Panc1 (cell line): ENCODE data around the gene MEA1. TPM values are rescaled to one million over a fixed set of nuclear protein-coding genes. Genes with fewer than 3 reads are reported as not detected.
"Not testable (repeated sequence)": the region's sequence is repeated elsewhere in the genome, so short reads cannot be mapped to it uniquely, and the experiment has no call there.

Experiments
- ATAC-seq: fragments of 200-7000 bp; cut with Tn5 transposase; 2 replicates; pipeline ENCODE4 v1.9.1; 2020; ENCODE audit warnings: mild to moderate bottlenecking, moderate library complexity
- BruUV-seq: library from RNA; stranded (reverse); fragments of 400-500 nt; replicated peaks from 2 replicates; lab custom pipeline; 2021; lab: Mats Ljungman, UMichigan
- CTCF ChIA-PET: fragments of 300-600 bp; sonication (Branson Sonifier 250); formaldehyde crosslinking; loops from one replicate; lab custom pipeline; 2022; ENCODE audit warnings: antibody characterized with exemption; lab: Charles Lee
- POLR2A ChIA-PET: fragments of 300-600 bp; sonication (Branson Sonifier 250); formaldehyde crosslinking; loops from one replicate; lab custom pipeline; 2022; ENCODE audit warnings: antibody characterized with exemption; lab: Charles Lee
- DNase-seq: peaks from one replicate; pipeline ENCODE4 v3.0.0-alpha.2; 2010; ENCODE audit warnings: low read depth, low spot score
- H3K27ac ChIP-seq: 2 replicates; pipeline ENCODE4 v1.5.1; 2011; ENCODE audit warnings: mild to moderate bottlenecking, low read length, inconsistent platforms
- H3K27me3 ChIP-seq: fragments of 200-500 bp; sonication (Bioruptor generic); 2 replicates; pipeline ENCODE4 v1.6.0; 2014; ENCODE audit warnings: low read length, inconsistent platforms; ENCODE audit not compliant: control insufficient read depth, insufficient read depth
- H3K36me3 ChIP-seq: fragments of 200-500 bp; sonication (Bioruptor generic); 2 replicates; pipeline ENCODE4 v1.5.1; 2014; ENCODE audit warnings: inconsistent platforms, mild to moderate bottlenecking, low read length, moderate library complexity; ENCODE audit not compliant: control insufficient read depth, insufficient read depth
- H3K4me1 ChIP-seq: 2 replicates; pipeline ENCODE4 v1.5.1; 2011; ENCODE audit warnings: inconsistent platforms, mild to moderate bottlenecking, low read length, moderate library complexity; ENCODE audit not compliant: control insufficient read depth, insufficient read depth
- H3K4me3 ChIP-seq, 2 experiments: 2 replicates each; pipeline ENCODE4 v1.5.1; 2011 to 2012; ENCODE audit warnings: low read depth in 2 of 2, low read length in 2 of 2, mild to moderate bottlenecking in 2 of 2, inconsistent platforms in 1 of 2, moderate library complexity in 1 of 2
- H3K9me3 ChIP-seq: fragments of 200-500 bp; sonication (Bioruptor generic); 2 replicates; pipeline ENCODE4 v1.5.1; 2014; ENCODE audit warnings: low read depth, mild to moderate bottlenecking, inconsistent platforms, low read length, moderate library complexity; ENCODE audit not compliant: control insufficient read depth, insufficient read depth
- POLR2AphosphoS5 ChIP-seq: IDR thresholded peaks from 2 replicates; pipeline ENCODE4 v1.6.1; 2012; ENCODE audit warnings: mild to moderate bottlenecking, low read depth, low read length, moderate library complexity
- SIN3A ChIP-seq: IDR thresholded peaks from 2 replicates; pipeline ENCODE4 v1.6.1; 2012; ENCODE audit warnings: low read depth, mild to moderate bottlenecking, low read length, moderate library complexity, borderline replicate concordance; ENCODE audit not compliant: insufficient read depth
- TCF7L2 ChIP-seq: IDR thresholded peaks from 2 replicates; pipeline ENCODE4 v1.6.1; 2011; ENCODE audit warnings: mild to moderate bottlenecking, low read depth, low read length, inconsistent platforms
- in situ Hi-C: cut with HindIII; loops from 2 replicates; pipeline ENCODE4 v1.10.0; 2016; ENCODE audit warnings: low sequenced_read_pairs, low pct_unique_long_range_greater_than_20kb
- intact Hi-C: fragments of 100-400 bp; cut with micrococcal nuclease; formaldehyde crosslinking; loops from one replicate; pipeline ENCODE4 v1.10.0; 2022; ENCODE audit not compliant: unreplicated experiment
- total RNA-seq: library from RNA; stranded (reverse); gene quantifications from one replicate; pipeline ENCODE4 v1.2.1, GENCODE V29; 2021; ENCODE audit not compliant: unreplicated experiment
- TF ChIP-seq, protein P1 (sequence below): fragments of 450-650 bp; IDR thresholded peaks from 2 replicates; pipeline ENCODE4 v1.5.1; 2017; ENCODE audit warnings: mild to moderate bottlenecking
- TF ChIP-seq, protein P2 (sequence below), 2 experiments: IDR thresholded peaks; 2 replicates each; pipeline ENCODE4 v1.6.1; 2011 to 2012; ENCODE audit warnings: low read depth in 2 of 2, control low read depth in 1 of 2, low read length in 1 of 2, mild to moderate bottlenecking in 1 of 2, moderate library complexity in 1 of 2; ENCODE audit not compliant: insufficient read depth in 1 of 2

MEA1 gene
- total RNA-seq, 1 experiment from 2014 or later: 111 TPM

DNA sequence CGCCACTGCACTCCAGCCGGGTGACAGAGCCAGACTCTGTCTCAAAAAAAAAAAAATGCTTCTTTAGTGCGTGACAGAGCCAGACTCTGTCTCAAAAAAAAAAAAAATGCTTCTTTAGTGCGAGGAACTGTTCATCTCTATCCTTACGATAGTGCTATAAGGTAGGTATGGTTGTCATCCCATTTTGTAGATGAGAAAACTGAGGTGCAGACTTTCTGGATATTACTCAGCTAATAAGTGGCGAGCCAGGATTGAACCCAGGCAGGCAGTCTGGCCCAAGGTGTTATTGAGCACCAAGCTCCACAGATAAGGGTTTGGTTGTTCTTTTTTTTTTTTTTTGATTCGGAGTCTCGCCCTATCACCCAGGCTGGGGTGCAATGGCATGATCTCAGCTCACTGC is 11.9 kb downstream of the MEA1 start:
- POLR2A ChIA-PET: no interaction called here
- CTCF ChIA-PET: interaction anchor here (0.7 kb wide), 1 partner anchor 214 kb away, joined by 3 read pairs; no protein-coding TSS in a partner anchor

DNA sequence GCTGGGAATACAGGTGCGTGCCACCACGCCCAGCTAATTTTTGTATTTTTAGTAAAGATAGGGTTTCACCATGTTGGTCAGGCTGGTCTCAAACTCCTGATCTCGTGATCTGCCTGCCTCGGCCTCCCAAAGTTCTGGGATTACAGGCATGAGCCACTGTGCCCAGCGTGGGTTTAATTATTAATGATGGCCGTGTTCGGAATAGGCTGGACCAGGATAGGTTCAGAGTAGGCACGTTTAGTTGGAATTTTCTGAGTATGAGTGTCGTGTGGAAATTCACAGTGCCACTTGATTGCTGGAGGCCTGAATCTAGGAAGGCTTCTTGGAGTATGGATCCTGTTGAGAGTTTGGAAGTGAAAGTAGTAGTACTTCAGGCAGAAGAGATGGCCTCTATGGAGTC is 15.5 kb downstream of the MEA1 start:
- H3K27me3 ChIP-seq, CTCF ChIA-PET, H3K27ac ChIP-seq, in situ Hi-C loops, H3K9me3 ChIP-seq, BruUV-seq, H3K4me3 ChIP-seq, H3K36me3 ChIP-seq, POLR2A ChIA-PET, intact Hi-C loops, ATAC-seq, H3K4me1 ChIP-seq, DNase-seq: not testable (repeated sequence)

More for the DNA sequence above, 11.9 kb downstream of the MEA1 start:
- ATAC-seq: no peak
- no peak overlapping the region for H3K4me3 ChIP-seq
- in situ Hi-C loops: no loop called here
- no TSS peak for BruUV-seq
- H3K4me1 ChIP-seq: no peaks in the 10 kb centered on the region
- no peak for DNase-seq
- no peaks in the 10 kb centered on the region for H3K27me3 ChIP-seq
- H3K27ac ChIP-seq: no peak overlapping the region
- TF ChIP-seq SIN3A (no peak), TCF7L2 (no peak), POLR2AphosphoS5 (no peak)
- TF ChIP-seq, protein P1, sequence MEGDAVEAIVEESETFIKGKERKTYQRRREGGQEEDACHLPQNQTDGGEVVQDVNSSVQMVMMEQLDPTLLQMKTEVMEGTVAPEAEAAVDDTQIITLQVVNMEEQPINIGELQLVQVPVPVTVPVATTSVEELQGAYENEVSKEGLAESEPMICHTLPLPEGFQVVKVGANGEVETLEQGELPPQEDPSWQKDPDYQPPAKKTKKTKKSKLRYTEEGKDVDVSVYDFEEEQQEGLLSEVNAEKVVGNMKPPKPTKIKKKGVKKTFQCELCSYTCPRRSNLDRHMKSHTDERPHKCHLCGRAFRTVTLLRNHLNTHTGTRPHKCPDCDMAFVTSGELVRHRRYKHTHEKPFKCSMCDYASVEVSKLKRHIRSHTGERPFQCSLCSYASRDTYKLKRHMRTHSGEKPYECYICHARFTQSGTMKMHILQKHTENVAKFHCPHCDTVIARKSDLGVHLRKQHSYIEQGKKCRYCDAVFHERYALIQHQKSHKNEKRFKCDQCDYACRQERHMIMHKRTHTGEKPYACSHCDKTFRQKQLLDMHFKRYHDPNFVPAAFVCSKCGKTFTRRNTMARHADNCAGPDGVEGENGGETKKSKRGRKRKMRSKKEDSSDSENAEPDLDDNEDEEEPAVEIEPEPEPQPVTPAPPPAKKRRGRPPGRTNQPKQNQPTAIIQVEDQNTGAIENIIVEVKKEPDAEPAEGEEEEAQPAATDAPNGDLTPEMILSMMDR: no peak
- TF ChIP-seq, protein P2, sequence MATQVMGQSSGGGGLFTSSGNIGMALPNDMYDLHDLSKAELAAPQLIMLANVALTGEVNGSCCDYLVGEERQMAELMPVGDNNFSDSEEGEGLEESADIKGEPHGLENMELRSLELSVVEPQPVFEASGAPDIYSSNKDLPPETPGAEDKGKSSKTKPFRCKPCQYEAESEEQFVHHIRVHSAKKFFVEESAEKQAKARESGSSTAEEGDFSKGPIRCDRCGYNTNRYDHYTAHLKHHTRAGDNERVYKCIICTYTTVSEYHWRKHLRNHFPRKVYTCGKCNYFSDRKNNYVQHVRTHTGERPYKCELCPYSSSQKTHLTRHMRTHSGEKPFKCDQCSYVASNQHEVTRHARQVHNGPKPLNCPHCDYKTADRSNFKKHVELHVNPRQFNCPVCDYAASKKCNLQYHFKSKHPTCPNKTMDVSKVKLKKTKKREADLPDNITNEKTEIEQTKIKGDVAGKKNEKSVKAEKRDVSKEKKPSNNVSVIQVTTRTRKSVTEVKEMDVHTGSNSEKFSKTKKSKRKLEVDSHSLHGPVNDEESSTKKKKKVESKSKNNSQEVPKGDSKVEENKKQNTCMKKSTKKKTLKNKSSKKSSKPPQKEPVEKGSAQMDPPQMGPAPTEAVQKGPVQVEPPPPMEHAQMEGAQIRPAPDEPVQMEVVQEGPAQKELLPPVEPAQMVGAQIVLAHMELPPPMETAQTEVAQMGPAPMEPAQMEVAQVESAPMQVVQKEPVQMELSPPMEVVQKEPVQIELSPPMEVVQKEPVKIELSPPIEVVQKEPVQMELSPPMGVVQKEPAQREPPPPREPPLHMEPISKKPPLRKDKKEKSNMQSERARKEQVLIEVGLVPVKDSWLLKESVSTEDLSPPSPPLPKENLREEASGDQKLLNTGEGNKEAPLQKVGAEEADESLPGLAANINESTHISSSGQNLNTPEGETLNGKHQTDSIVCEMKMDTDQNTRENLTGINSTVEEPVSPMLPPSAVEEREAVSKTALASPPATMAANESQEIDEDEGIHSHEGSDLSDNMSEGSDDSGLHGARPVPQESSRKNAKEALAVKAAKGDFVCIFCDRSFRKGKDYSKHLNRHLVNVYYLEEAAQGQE (IDR thresholded peaks at IDR 0.05; ENCODE audit: insufficient read depth in 1 of 2, low read depth in 2 of 2, low read length in 1 of 2): no peak
- no peaks in the 10 kb centered on the region for H3K36me3 ChIP-seq
- no peaks in the 10 kb centered on the region for H3K9me3 ChIP-seq
- intact Hi-C loops: no loop called here

DNA sequence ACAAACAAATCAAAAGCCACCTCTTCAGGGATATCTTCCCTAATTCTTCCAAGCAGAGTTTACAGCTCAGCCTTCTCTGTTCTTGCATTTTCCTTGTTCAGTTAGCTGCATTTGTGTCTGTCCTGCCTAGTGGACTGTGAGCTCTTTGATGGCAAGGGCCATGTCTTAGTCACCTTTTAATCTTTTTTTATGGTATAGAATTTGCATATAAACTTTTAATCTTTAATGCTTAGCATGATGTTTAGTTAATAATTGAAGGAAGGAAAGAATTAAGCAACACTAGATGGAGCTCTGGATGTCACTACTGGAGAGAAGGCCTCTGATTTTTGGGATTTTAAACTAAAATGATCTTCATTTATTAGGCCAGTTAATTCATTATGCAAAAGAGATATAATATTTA is 17.2 kb downstream of the MEA1 start:
- no peaks in the 10 kb centered on the region for H3K4me1 ChIP-seq
- in situ Hi-C loops: no loop called here
- H3K4me3 ChIP-seq: no peak overlapping the region
- BruUV-seq: no TSS peak
- H3K27me3 ChIP-seq: no peaks in the 10 kb centered on the region
- H3K36me3 ChIP-seq: no peaks in the 10 kb centered on the region
- H3K27ac ChIP-seq: no peak overlapping the region
- intact Hi-C loops: no loop called here
- ChIA-PET CTCF (no interaction called here), POLR2A (interaction anchor here (0.6 to 0.7 kb wide), 2 partner anchors 36 to 238 kb away, joined by 3 to 5 read pairs; partner anchors contain the start of gene GNMT)
- TF ChIP-seq POLR2AphosphoS5 (no peak), TCF7L2 (no peak), SIN3A (no peak)
- TF ChIP-seq, protein P2 (IDR thresholded peaks at IDR 0.05; ENCODE audit: insufficient read depth in 1 of 2, low read depth in 2 of 2, low read length in 1 of 2): no peak
- TF ChIP-seq, protein P1: no peak
- ATAC-seq (no peak), DNase-seq (no peak)
- no peaks in the 10 kb centered on the region for H3K9me3 ChIP-seq
